HL-60 (cell line): ENCODE results near the gene MISP3.

Source experiments
- DNase-seq, 2 experiments: peaks; one replicate each; pipeline ENCODE4 v3.0.0-alpha.2; 2010 to 2020; ENCODE audit warnings: low read depth in 1 of 2, low spot score in 1 of 2
- H3K27ac ChIP-seq: fragments of 250-450 bp; sonication (Bioruptor Pico); replicated peaks from 2 replicates; pipeline ENCODE4 v1.5.1; 2020; ENCODE audit warnings: mild to moderate bottlenecking, moderate library complexity
- H3K27me3 ChIP-seq: fragments of 250-450 bp; sonication (Bioruptor Pico); 2 replicates; pipeline ENCODE4 v1.5.1; 2021; ENCODE audit warnings: mild to moderate bottlenecking, moderate library complexity; ENCODE audit not compliant: insufficient read depth, poor library complexity, severe bottlenecking
- H3K4me3 ChIP-seq: replicated peaks from 2 replicates; pipeline ENCODE4 v1.5.1; 2011; ENCODE audit warnings: mild to moderate bottlenecking, control low read depth, low read length; ENCODE audit not compliant: insufficient read depth
- GABPA ChIP-seq: IDR thresholded peaks from 2 replicates; pipeline ENCODE4 v1.6.1; 2012; ENCODE audit warnings: low read depth
- POLR2AphosphoS5 ChIP-seq: IDR thresholded peaks from 2 replicates; pipeline ENCODE4 v1.6.1; 2012; ENCODE audit warnings: low read depth
- SPI1 ChIP-seq: IDR thresholded peaks from 2 replicates; pipeline ENCODE4 v1.6.1; 2012; ENCODE audit warnings: low read depth, mild to moderate bottlenecking, borderline replicate concordance
- TF ChIP-seq, protein P1 (sequence below): IDR thresholded peaks from 2 replicates; pipeline ENCODE4 v1.6.1; 2012; ENCODE audit warnings: low read depth; ENCODE audit not compliant: insufficient replicate concordance
- TF ChIP-seq, protein P2 (sequence below): IDR thresholded peaks from one replicate; pipeline ENCODE4 v1.5.1; 2011; ENCODE audit warnings: low read length, control low read depth, inconsistent platforms; ENCODE audit not compliant: insufficient read depth

Gene MISP3

DNA sequence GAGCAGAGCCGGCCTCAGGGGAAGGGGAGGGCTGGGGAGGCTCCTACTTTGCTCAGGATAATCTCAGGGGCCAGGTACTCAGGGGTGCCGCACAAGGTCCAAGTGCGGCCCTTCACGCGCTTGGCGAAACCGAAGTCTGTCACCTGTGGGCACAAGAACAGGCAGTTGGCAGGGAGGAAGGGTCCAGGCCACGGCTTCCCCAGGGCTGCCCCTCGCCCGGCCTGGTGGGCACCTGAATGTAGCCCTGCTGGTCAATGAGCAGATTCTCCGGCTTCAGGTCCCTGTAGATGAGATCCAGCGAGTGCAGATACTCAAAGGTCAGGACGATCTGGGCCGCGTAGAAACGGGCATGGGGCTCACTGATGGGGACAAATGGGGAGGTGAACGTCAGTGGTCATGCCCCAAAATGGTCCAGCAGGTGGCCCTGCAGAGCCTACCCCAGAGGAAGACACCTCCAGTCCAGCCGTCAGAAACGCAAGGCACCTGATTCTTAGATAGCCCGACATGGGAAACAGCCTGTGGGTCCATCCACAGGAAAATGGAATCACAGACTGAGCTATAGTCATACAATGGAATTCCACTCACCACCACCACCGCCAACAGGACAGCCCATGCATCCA lies 25.1 kb downstream of the MISP3 start:
- no peak for DNase-seq
- no peak overlapping the region for H3K4me3 ChIP-seq
- H3K27ac ChIP-seq: no peak overlapping the region
- no peaks in the 10 kb centered on the region for H3K27me3 ChIP-seq
- no peak for TF ChIP-seq POLR2AphosphoS5
- TF ChIP-seq, protein P1, sequence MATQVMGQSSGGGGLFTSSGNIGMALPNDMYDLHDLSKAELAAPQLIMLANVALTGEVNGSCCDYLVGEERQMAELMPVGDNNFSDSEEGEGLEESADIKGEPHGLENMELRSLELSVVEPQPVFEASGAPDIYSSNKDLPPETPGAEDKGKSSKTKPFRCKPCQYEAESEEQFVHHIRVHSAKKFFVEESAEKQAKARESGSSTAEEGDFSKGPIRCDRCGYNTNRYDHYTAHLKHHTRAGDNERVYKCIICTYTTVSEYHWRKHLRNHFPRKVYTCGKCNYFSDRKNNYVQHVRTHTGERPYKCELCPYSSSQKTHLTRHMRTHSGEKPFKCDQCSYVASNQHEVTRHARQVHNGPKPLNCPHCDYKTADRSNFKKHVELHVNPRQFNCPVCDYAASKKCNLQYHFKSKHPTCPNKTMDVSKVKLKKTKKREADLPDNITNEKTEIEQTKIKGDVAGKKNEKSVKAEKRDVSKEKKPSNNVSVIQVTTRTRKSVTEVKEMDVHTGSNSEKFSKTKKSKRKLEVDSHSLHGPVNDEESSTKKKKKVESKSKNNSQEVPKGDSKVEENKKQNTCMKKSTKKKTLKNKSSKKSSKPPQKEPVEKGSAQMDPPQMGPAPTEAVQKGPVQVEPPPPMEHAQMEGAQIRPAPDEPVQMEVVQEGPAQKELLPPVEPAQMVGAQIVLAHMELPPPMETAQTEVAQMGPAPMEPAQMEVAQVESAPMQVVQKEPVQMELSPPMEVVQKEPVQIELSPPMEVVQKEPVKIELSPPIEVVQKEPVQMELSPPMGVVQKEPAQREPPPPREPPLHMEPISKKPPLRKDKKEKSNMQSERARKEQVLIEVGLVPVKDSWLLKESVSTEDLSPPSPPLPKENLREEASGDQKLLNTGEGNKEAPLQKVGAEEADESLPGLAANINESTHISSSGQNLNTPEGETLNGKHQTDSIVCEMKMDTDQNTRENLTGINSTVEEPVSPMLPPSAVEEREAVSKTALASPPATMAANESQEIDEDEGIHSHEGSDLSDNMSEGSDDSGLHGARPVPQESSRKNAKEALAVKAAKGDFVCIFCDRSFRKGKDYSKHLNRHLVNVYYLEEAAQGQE: no peak
- TF ChIP-seq, protein P2, sequence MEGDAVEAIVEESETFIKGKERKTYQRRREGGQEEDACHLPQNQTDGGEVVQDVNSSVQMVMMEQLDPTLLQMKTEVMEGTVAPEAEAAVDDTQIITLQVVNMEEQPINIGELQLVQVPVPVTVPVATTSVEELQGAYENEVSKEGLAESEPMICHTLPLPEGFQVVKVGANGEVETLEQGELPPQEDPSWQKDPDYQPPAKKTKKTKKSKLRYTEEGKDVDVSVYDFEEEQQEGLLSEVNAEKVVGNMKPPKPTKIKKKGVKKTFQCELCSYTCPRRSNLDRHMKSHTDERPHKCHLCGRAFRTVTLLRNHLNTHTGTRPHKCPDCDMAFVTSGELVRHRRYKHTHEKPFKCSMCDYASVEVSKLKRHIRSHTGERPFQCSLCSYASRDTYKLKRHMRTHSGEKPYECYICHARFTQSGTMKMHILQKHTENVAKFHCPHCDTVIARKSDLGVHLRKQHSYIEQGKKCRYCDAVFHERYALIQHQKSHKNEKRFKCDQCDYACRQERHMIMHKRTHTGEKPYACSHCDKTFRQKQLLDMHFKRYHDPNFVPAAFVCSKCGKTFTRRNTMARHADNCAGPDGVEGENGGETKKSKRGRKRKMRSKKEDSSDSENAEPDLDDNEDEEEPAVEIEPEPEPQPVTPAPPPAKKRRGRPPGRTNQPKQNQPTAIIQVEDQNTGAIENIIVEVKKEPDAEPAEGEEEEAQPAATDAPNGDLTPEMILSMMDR: no peak
- no peak for TF ChIP-seq GABPA
- TF ChIP-seq SPI1: no peak

DNA sequence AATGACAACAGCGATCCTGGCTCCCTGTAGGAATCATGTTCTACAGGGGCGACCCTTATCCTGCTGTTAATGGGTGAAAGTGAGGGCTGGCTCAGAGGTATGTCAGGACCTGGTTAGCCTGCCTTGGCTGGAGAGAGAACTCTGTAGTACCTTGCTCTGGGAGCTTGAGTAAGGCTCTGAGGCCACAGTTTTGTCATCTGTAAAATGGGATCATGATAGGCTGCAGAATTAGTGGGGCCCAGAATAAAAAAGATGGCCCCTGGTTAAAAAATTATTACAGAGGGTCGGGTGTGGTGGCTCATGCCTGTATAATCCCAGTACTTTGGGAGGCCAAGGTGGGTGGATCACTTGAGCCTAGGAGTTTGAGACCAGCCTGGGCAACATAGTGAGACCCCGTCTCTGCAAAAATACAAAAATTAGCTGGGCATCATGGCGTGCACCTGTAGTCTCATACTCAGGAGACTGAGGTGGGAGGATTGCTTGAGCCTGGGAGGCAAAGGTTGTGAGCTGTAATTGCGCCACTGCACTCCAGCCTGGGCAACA lies 28.5 kb downstream of the MISP3 start:
- no peak overlapping the region for H3K4me3 ChIP-seq
- no peak overlapping the region for H3K27ac ChIP-seq
- no peaks in the 10 kb centered on the region for H3K27me3 ChIP-seq
- no peak for DNase-seq
- TF ChIP-seq, protein P2: no peak
- TF ChIP-seq, protein P1: no peak
- no peak for TF ChIP-seq SPI1
- no peak for TF ChIP-seq GABPA
- TF ChIP-seq POLR2AphosphoS5: no peak

DNA sequence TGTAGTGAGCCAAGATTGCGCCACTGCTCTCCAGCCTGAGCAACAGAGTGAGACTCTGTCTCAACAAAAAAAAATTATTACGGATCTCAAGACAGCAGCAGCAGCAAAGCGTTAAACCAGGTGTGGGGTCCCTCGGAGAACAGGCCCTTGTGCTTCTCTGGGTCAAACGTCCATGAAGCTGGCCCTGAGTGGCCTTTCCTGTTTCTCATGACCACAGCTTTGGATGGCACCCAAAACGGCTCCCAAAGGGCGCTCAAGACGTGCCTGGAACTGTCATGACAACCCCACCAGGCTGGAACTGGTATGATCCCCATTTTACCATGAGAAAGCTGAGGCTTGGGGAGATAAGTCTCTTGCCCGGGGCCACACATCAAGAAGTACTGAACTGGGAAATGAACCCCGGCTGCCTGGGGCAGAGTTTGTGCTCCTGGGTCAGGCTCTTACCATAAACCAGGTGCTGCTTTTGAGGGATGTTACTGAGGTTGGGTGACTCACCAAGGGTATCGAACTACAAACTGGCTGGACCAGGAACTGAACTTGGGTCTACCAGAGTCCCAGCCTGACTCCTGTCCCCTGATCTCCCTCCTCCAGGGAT lies 29.6 kb downstream of the MISP3 start:
- H3K27ac ChIP-seq: no peak overlapping the region
- no peak for DNase-seq
- H3K4me3 ChIP-seq: no peak overlapping the region
- TF ChIP-seq, protein P2: no peak
- TF ChIP-seq, protein P1: no peak
- no peak for TF ChIP-seq POLR2AphosphoS5
- no peak for TF ChIP-seq GABPA
- TF ChIP-seq SPI1: no peak
- H3K27me3 ChIP-seq: no peaks in the 10 kb centered on the region
